ENCODE data around the gene ERH.

DNA sequence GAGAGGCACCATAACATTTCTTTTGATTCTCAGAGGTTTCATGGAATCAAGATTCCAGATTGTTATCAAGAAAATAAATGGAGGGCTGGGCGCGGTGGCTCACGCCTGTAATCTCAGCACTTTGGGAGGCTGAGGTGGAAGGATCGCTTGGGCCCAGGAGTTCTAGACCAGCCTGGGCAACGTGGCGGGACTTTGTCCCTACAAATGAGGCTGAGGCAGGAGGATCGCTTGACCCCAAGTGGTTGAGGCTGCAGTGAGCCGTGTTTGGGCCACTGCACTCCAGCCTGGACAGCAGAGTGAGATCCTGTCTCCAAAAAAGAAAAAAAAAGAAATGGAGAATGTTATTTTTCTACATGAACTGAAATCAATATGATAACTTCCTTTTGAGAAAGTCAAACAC is 1.7 kb upstream of the ERH start:
- no peak for TF ChIP-seq EGR1 (IDR thresholded peaks at IDR 0.05)
- no peak for TF ChIP-seq CEBPB (IDR thresholded peaks at IDR 0.05)
